Measurements from ENCODE around the gene AJAP1. TPM values are rescaled to one million over a fixed set of nuclear protein-coding genes. Genes with fewer than 3 reads are reported as not detected.

Gene AJAP1
- total and polyA plus RNA-seq, 9 donors: 1.2 to 20.8 (median 12.5) TPM

DNA sequence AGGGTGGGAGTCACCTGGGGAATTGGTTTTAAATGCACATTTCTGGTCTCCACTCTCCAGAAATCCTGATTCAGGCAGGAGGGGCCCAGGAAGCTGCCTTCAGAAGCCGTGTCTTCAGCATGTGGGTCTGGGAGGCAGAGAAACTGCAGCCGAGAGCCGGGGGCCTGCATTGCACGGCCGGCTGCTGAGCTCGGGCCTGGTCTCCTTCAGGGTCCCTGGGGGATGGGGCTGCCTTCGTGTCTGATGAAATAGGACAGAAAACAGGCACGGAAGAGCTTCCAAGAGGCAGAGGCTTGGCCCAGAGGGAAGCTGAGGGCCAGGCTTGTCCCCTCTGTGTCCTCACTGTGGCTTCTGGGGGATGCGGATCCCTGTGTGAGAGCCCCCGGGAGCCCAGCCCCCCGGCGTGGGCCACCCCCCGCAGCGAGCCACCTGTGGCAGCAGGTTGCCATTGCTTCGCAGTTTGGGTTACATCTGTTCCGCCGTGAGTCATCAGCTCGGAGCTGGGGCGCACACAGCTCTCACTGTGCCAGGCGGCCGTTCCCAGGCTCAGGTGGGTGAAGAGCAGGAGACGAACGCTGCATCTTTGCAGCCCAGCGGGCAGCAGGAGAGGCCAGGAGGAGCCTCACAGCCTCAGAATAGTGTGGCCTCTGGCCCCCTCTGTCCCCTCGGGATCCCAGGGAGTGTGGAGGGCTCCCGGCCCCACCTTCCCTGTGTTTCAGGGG is 72.4 kb downstream of the AJAP1 start:
- intact Hi-C loops (cut with DNase I): no loop called here
- WGBS, 3 donors: 83 to 86% (median 86%) methylated on average over 26 of the region's 26 CpGs
- no peaks in the 10 kb centered on the region for H3K36me3 ChIP-seq

DNA sequence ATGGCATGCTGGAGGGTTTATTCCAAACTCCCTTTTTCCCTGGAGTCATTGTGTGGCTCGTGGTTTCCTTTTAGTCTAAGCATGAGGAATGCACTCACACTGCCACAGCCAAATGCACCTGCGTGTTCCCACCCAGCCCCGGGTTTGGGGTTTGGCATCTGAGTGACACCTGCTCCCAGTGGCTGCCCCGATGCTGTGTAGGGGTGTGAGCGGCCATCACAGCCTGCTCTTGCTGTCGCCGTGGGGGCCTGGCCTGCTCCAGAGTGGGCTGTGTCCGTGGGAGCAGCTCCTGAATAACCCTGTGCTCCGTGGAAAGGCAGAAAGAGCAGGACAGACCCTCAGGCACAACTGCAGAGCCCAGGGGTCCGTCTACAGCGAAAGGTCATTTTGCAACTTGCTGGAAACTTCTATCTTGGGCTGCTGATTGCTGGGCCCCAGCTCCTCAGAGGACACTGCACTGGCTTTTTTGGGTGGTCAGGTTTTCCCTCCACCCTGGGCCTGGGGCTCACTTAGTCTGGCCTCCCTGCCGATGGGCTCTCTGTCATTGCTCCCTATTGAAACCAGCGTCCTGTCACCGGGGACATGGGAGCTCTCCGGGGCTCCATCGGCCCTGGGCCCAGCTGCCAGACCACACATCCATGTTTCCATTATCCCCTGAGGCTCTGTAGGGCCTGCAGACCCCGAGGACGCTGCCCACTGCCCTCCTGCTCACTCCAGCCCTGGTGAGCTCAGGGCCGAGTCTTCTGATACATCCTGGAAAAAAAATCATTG is 74.1 kb downstream of the AJAP1 start:
- Histone ChIP-seq H3K27me3 (no peaks in the 10 kb centered on the region), H3K36me3 (no peaks in the 10 kb centered on the region), H3K27ac (no peak overlapping the region), H3K4me1 (ENCODE audit: insufficient read depth) (peaks cover 4% of the 10 kb centered on the region), H3K4me3 (no peak overlapping the region), H3K9me3 (no peaks in the 10 kb centered on the region)
- intact Hi-C loops (cut with DNase I): no loop called here
- DNase-seq: no peak
- no peak for TF ChIP-seq EP300 (IDR thresholded peaks at IDR 0.05)
- TF ChIP-seq, protein P1, sequence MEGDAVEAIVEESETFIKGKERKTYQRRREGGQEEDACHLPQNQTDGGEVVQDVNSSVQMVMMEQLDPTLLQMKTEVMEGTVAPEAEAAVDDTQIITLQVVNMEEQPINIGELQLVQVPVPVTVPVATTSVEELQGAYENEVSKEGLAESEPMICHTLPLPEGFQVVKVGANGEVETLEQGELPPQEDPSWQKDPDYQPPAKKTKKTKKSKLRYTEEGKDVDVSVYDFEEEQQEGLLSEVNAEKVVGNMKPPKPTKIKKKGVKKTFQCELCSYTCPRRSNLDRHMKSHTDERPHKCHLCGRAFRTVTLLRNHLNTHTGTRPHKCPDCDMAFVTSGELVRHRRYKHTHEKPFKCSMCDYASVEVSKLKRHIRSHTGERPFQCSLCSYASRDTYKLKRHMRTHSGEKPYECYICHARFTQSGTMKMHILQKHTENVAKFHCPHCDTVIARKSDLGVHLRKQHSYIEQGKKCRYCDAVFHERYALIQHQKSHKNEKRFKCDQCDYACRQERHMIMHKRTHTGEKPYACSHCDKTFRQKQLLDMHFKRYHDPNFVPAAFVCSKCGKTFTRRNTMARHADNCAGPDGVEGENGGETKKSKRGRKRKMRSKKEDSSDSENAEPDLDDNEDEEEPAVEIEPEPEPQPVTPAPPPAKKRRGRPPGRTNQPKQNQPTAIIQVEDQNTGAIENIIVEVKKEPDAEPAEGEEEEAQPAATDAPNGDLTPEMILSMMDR (IDR thresholded peaks at IDR 0.05): no peak
- TF ChIP-seq POLR2A (IDR thresholded peaks at IDR 0.05): no peak
- WGBS, 3 donors: 83 to 87% (median 84%) methylated on average over 19 of the region's 19 CpGs

More for the DNA sequence above, 72.4 kb downstream of the AJAP1 start:
- Histone ChIP-seq H3K4me3 (no peak overlapping the region), H3K9me3 (no peaks in the 10 kb centered on the region), H3K27me3 (no peaks in the 10 kb centered on the region), H3K4me1 (ENCODE audit: insufficient read depth) (peaks cover 4% of the 10 kb centered on the region), H3K27ac (no peak overlapping the region)
- TF ChIP-seq POLR2A (IDR thresholded peaks at IDR 0.05): no peak
- no peak for DNase-seq

DNA sequence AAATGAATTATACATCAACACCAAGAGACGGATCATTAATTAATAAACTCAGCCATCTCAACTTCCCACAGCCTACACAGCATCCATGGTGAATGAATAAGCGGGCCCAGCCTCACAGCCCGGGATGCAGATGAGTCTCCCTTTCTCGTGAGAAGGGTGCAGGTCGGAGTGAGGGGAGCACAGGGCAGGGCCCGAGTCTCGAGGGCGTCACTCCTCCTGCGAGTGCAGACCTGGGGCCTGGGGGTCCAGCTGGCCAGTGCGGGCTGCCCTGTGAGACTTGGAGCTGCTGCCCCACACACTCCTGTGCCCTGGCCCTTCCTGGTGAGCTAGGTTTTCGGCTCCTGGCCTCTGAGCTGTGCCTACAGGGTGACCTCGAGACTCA is 74.7 kb downstream of the AJAP1 start:
- no peak for DNase-seq
- TF ChIP-seq EP300 (IDR thresholded peaks at IDR 0.05) (no peak), POLR2A (IDR thresholded peaks at IDR 0.05) (no peak)
- TF ChIP-seq, protein P1 (IDR thresholded peaks at IDR 0.05): no peak
- 93 to 97% (median 93%) methylated on average over 12 of the region's 12 CpGs for WGBS, 3 donors
- Histone ChIP-seq H3K27ac (no peak overlapping the region), H3K9me3 (no peaks in the 10 kb centered on the region), H3K4me1 (ENCODE audit: insufficient read depth) (peaks cover 4% of the 10 kb centered on the region), H3K36me3 (no peaks in the 10 kb centered on the region), H3K27me3 (no peaks in the 10 kb centered on the region), H3K4me3 (no peak overlapping the region)
- intact Hi-C loops (cut with DNase I): no loop called here

DNA sequence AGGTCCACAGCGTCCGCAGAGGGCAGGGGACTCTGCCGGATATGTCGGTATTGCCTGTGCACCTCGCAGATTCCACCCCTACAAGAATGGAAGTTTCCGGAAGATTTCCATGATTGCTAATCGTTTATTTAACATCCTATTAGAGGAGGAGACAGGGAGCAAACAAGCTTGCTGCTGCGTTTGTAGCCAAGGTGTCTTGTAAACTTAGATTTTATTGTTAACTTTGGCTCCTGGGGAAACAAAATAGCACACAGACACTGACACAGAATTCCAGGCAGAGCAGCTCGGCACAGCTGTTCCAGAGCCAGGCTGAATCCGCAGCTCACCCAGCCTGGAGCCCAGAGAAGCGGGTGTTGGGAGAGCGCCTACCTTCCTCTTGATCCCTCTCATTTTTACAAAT is 75.7 kb downstream of the AJAP1 start:
- H3K9me3 ChIP-seq: no peaks in the 10 kb centered on the region
- H3K36me3 ChIP-seq: no peaks in the 10 kb centered on the region
- TF ChIP-seq EP300 (IDR thresholded peaks at IDR 0.05): no peak
- no peak for TF ChIP-seq POLR2A (IDR thresholded peaks at IDR 0.05)
- TF ChIP-seq, protein P1 (IDR thresholded peaks at IDR 0.05): no peak
- no peaks in the 10 kb centered on the region for H3K27me3 ChIP-seq
- intact Hi-C loops (cut with DNase I): no loop called here
- 10 to 25% (median 25%) methylated on average over 12 of the region's 12 CpGs for WGBS, 3 donors
- no peak overlapping the region for H3K4me3 ChIP-seq
- no peak overlapping the region for H3K27ac ChIP-seq
- DNase-seq: no peak
- peaks cover 4% of the 10 kb centered on the region for H3K4me1 ChIP-seq (ENCODE audit: insufficient read depth)

Data from ovary (tissue), 9 donors.